ENCODE measurements around the gene SMAD6. TPM values are rescaled to one million over a fixed set of nuclear protein-coding genes. Genes with fewer than 3 reads are reported as not detected.

Gene SMAD6
- total and polyA plus RNA-seq, 2 of the 4 experiments (the other 2 are of a cell fraction), result 4.8 to 8.5 TPM

DNA sequence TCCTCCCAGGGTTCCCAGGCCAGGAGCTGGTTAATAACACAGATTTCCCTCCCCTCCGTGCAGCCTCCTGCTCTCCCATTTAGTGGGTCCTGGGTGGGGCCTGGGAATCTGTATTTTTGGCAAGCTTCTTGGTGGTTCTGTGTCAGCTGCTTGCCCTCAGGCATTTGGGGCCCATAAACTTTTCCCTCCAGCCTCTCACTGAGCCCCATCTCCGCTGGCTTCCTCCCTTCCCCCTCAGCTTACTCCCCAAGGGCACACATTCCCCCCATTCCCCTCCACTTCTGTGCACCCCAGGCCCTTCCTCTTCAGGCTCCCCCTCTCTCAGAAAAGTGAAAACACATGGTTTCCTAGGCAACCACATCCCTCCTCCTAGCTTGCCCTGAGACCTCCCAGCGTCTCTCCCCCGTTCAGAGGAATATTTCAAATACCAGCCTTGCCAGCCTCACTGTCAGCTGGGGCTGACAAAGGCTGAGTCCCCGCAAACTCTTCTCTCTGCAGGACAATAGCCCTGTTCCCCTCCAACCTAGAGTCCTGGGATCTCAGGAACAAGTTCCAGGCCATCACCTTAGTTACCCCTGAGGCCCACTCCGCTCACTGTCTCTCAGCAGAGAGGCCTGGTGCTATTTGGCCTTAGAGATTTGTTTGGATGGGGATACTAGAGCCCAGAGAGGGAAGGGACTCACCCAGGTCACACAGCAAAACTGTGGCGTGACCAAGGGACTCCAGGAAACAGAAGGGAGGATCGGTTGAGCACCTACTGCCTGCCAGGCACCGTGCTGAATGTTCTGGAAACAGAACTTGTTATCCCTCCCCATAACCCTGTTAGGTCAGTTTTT is 44.6 kb upstream of the SMAD6 start:
- H3K23ac ChIP-seq (ENCODE audit: low read depth, low read length), result no peak overlapping the region
- ATAC-seq (ENCODE audit: low read depth), result peak; percentile 52
- intact Hi-C loops (cut with micrococcal nuclease) (no loop called here), in situ Hi-C loops (cut with MboI; ENCODE audit: low sequenced_read_pairs) (no loop called here), dilution Hi-C loops (cut with HindIII; ENCODE audit: low sequenced_read_pairs, unreplicated experiment) (no loop called here)
- H3K18ac ChIP-seq (ENCODE audit: low read depth, low read length), result no peak overlapping the region
- H2BK20ac ChIP-seq (ENCODE audit: low read depth, low read length), result no peak overlapping the region
- H3K4me2 ChIP-seq (ENCODE audit: low read depth, low read length), result no peak overlapping the region
- H2AFZ ChIP-seq (replicated peaks; ENCODE audit: low read length, poor library complexity), result peak overlapping the region; percentile 53
- no peak overlapping the region for H2BK120ac ChIP-seq (ENCODE audit: low read depth, low read length)
- peaks cover 4% of the 10 kb centered on the region for H3K9me1 ChIP-seq (ENCODE audit: insufficient read depth, low read length)
- no peaks in the 10 kb centered on the region; the same call in 1 of the 2 replicates for H3K4me1 ChIP-seq (ENCODE audit: control insufficient read depth, insufficient read depth, low read length)
- H2BK15ac ChIP-seq (ENCODE audit: low read depth, low read length), result no peak overlapping the region
- ChIA-PET CTCF (interaction anchor here (0.7 kb wide), 1 partner anchor 180 kb away, joined by 4 read pairs; no protein-coding TSS in a partner anchor), POLR2A (ENCODE audit: unreplicated experiment) (no interaction called here)
- H2AK9ac ChIP-seq (replicated peaks; ENCODE audit: low read depth, low read length, poor library complexity), result no peak overlapping the region
- no peak overlapping the region; the same call in 1 of the 2 replicates for H2AK5ac ChIP-seq (ENCODE audit: low read depth, low read length)
- no peak overlapping the region; the same call in 1 of the 2 replicates for H3K4ac ChIP-seq (ENCODE audit: low read depth, low read length)
- no peaks in the 10 kb centered on the region for H3K36me3 ChIP-seq (ENCODE audit: control insufficient read depth, insufficient read depth, low read length)
- H3K79me1 ChIP-seq (ENCODE audit: low read depth in 1 of 2, low read length in 2 of 2), result no peaks in the 10 kb centered on the region
- H2BK5ac ChIP-seq (ENCODE audit: low read depth, low read length, poor library complexity, severe bottlenecking), result no peak overlapping the region
- H3K4me3 ChIP-seq (ENCODE audit: insufficient read depth, low read depth, low read length), result no peak overlapping the region
- H4K8ac ChIP-seq (ENCODE audit: low read depth in 2 of 2, low read length in 2 of 2), result no peak overlapping the region
- BruUV-seq (replicated peaks), result no TSS peak
- TF ChIP-seq SMC3 (IDR thresholded peaks at IDR 0.05; ENCODE audit: low read depth, low read length), result no peak
- TF ChIP-seq MAZ (IDR thresholded peaks at IDR 0.05; ENCODE audit: borderline replicate concordance, low read depth, low read length), result no peak
- TF ChIP-seq NFE2L2 (IDR thresholded peaks at IDR 0.05; ENCODE audit: low read depth, low read length), result no peak
- TF ChIP-seq CHD1 (IDR thresholded peaks at IDR 0.05; ENCODE audit: low read depth, low read length), result no peak
- no peak for TF ChIP-seq RFX5 (IDR thresholded peaks at IDR 0.05; ENCODE audit: low read depth, low read length)
- no peak for TF ChIP-seq RAD21 (IDR thresholded peaks at IDR 0.05; ENCODE audit: low read length)
- TF ChIP-seq, protein P1, sequence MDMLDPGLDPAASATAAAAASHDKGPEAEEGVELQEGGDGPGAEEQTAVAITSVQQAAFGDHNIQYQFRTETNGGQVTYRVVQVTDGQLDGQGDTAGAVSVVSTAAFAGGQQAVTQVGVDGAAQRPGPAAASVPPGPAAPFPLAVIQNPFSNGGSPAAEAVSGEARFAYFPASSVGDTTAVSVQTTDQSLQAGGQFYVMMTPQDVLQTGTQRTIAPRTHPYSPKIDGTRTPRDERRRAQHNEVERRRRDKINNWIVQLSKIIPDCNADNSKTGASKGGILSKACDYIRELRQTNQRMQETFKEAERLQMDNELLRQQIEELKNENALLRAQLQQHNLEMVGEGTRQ (IDR thresholded peaks at IDR 0.05; ENCODE audit: low read depth, low read length), result no peak
- TF ChIP-seq BHLHE40 (IDR thresholded peaks at IDR 0.05; ENCODE audit: low read depth, low read length), result no peak
- no peak for TF ChIP-seq FOS (IDR thresholded peaks at IDR 0.05; ENCODE audit: low read depth, low read length)
- TF ChIP-seq, protein P2, sequence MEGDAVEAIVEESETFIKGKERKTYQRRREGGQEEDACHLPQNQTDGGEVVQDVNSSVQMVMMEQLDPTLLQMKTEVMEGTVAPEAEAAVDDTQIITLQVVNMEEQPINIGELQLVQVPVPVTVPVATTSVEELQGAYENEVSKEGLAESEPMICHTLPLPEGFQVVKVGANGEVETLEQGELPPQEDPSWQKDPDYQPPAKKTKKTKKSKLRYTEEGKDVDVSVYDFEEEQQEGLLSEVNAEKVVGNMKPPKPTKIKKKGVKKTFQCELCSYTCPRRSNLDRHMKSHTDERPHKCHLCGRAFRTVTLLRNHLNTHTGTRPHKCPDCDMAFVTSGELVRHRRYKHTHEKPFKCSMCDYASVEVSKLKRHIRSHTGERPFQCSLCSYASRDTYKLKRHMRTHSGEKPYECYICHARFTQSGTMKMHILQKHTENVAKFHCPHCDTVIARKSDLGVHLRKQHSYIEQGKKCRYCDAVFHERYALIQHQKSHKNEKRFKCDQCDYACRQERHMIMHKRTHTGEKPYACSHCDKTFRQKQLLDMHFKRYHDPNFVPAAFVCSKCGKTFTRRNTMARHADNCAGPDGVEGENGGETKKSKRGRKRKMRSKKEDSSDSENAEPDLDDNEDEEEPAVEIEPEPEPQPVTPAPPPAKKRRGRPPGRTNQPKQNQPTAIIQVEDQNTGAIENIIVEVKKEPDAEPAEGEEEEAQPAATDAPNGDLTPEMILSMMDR (conservative IDR thresholded peaks at IDR 0.05; ENCODE audit: low read depth, low read length), result no peak
- no peak for TF ChIP-seq POLR2A (IDR thresholded peaks at IDR 0.05; ENCODE audit: low read depth, low read length)
- H3K9ac ChIP-seq (ENCODE audit: low read depth, low read length), result no peak overlapping the region
- H4K20me1 ChIP-seq (ENCODE audit: insufficient read depth, low read length), result no peaks in the 10 kb centered on the region
- no peak for DNase-seq
- 54% methylated on average over 3 of the region's 9 CpGs; no CpG with 5 or more reads in 1 of the 2 experiments for WGBS, 2 experiments (ENCODE audit: extremely low coverage in 2 of 2, insufficient read length in 1 of 2)
- H3K14ac ChIP-seq (replicated peaks; ENCODE audit: low read depth, low read length), result no peak overlapping the region
- H3K56ac ChIP-seq (ENCODE audit: extremely low read depth, insufficient read depth, low read length), result no peak overlapping the region
- no peak overlapping the region for H3K27ac ChIP-seq (ENCODE audit: insufficient read depth, low read length)
- peaks cover 7% of the 10 kb centered on the region; the same call in 1 of the 2 replicates for H3K27me3 ChIP-seq (ENCODE audit: control insufficient read depth, insufficient read depth, low read length)
- no peaks in the 10 kb centered on the region for H3K9me3 ChIP-seq (ENCODE audit: control insufficient read depth, insufficient read depth, low read length)
- H4K91ac ChIP-seq (ENCODE audit: insufficient read depth, low read depth, low read length), result no peak overlapping the region
- H4K5ac ChIP-seq (ENCODE audit: low read depth, low read length), result no peak overlapping the region

All from IMR-90 (cell line).